HG03175 (cell line): ENCODE measurements around the gene RNF180.
"Not testable (repeated sequence)": the region's sequence is repeated elsewhere in the genome, so short reads cannot be mapped to it uniquely, and the experiment has no call there.

Source experiments
- ATAC-seq: cut with Tn5 transposase; IDR thresholded peaks from one replicate; pipeline ENCODE4 v1.9.1; 2021; ENCODE audit warnings: mild to moderate bottlenecking, moderate library complexity; ENCODE audit not compliant: unreplicated experiment

The RNF180 gene

GRCh38 chr5:64180661-64181343, 15.2 kb downstream of the RNF180 start:
- no peak for ATAC-seq

DNA sequence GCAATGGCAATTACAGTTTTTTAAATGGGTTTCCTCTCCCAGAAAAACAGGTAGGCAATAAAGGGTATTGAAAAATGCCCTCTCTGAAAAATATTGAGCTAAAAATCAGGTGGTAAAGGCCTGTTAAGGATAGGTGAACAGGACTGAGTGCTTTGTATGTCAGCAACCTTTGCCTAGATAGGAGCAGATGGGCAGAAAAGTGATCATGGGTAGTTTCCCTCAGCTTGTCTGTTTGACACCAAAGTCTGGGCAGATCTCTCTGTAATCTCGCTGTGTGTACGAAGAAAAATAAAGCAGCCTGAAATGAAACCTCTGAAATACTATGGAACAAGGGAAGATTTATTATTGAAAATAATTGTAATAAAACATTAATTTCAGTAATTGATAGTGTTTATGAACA, 15.8 kb downstream of the RNF180 start:
- ATAC-seq = no peak

DNA sequence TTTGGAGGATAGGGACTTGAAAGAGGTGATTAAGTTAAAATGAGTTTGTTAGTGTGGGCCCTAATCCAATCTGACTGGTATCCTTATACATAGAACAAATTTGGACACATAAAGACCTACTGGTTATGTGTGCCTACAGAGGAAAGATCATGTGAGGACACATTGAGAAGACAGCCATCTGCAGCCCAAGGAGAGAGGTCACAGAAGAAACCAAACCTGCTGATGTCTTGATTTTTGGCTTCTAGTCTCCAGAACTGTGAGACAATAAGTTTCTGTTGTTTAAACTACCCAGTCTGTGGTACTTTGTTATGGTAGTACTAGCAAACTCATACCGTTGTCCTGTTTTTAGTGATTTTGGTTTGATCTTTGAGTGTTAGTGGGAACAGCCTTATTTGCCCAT, 18.3 kb downstream of the RNF180 start:
- ATAC-seq = no peak

- ATAC-seq = no peak
Observed at GRCh38 chr5:64184832-64185231, 19.2 kb downstream of the RNF180 start.

DNA sequence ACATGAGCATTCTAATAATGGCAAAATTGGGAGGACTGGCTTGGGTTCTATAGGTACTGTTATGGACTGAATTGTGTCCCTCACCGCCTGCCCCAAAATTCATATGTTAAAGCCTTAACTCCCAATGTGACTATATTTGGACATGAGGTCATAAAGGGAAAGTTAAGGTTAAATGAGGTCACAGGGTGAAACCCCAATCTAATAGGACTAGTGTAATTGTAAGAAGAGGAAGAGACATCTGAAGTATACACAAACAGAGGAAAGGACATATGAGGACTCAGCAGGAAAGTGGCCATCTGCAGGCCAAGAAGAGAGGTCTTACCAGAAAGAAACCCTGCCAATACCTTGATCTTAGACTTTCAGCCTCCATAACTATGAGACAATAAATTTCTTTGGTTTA, 23.1 kb downstream of the RNF180 start:
- no peak for ATAC-seq

DNA sequence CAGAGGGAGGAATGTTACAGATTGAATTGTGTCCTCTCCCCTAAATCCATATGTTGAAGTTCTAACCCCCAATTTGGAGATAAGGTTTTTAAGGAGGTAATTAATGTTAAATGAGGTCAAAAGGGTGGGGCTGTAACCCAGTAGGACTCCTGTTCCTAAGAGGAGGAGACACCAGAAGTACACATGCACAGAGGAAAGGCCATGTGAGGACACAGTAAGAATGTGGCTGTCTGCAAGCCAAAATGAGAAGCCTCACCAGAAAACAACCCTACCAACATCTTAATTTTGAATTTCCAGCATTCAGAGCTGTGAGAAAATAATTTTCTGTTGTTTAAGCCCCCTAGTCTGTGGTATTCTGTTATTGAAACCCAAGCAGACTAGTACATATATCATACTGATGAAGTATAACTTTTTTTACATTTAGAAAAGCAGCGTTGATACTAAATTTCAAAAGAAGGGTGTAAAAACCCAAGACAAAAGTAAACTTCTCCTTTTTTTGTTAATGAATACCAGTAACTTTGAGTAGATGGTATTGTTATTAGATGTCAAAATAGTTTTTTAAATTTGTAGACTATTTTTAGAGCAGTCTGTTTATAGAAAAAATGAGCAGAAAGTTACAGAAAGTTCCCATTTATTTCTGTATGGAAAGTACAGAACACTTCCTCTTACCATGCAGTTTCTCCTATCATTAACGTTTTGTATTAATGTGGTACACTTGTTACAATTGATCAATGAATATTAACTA, 25.1 kb downstream of the RNF180 start:
- peak; percentile 65 for ATAC-seq

DNA sequence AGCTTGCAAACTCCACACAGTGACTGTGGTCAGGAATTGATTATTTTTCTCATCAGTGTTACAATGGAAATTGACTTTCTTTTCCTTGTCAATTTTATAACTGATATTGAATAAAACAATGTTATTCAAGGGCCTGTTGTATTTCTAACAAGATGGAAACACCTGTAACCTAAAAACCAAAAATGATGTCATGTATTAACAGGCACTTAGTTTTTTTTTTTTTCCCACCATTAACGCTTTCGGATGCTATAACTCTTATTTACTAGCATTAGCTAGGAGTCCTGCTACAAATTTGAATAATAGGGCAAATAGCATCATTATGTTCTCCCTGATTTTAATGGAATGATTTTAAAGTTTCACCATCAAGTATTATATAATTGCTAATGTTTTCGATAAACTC, 30.3 kb downstream of the RNF180 start:
- ATAC-seq = no peak

- no peak for ATAC-seq
Observed at GRCh38 chr5:64199425-64199824, 33.8 kb downstream of the RNF180 start.

DNA sequence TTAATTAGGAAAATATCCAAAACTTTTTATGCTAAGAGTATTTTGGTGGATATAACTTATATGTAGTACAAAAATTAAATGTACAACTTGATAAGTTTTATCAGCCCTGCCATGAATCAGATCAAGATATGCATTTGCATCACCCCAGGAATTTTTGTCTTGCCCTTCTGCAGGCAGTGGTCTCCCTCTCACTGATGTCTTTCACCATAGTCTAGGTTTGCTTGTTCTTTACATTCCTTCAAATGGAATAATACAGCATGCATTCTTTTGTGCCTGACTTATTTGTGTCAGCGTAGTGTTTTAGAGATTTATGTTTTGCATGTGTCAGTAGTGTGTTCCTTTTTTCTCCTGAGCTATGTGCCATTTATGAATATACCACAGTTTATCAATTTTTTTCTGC, 36.4 kb downstream of the RNF180 start:
- no peak for ATAC-seq

GRCh38 chr5:64206653-64207052, 41.0 kb downstream of the RNF180 start:
- no peak for ATAC-seq

GRCh38 chr5:64207978-64208377, 42.3 kb downstream of the RNF180 start:
- no peak for ATAC-seq

DNA sequence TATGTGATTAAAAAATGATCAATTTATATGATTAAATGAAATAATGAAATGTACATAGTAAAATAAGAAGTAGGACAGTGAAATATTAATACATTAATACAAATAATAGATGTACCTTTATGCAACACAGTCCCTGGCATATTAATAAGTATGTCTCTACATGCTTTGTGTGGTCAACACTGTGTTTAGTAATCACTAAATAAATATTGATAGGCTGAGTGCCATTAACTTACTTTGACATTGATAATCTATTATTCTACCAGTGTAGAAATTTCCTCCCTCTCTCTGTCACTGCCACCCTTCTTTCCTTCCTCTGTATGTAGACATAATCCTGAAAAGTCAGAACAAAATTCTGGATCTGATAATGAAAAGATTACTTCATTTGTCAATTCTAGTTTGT, 43.7 kb downstream of the RNF180 start:
- no peak for ATAC-seq

GRCh38 chr5:64210866-64211265, 45.2 kb downstream of the RNF180 start:
- ATAC-seq = no peak

DNA sequence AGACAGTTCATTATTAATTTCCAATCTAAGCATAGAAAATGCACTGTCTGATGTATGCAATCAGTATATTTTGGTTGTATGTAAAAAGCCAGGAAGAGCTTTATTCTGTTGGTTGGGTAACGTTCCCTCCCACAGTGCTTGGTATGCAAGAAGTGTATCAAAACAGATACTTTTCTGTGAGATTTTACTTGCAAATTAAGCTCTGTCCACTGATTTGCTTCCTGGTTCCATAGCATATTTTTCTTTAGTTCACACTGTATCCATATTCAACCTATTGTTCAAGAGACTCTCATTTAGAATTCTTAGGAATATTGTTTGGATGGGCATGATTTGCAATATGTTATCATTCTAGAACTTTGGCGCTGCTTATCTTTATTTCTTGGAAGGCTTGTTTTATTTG, 47.4 kb downstream of the RNF180 start:
- no peak for ATAC-seq

GRCh38 chr5:64213531-64213930, 47.9 kb downstream of the RNF180 start:
- ATAC-seq = no peak

- ATAC-seq = no peak
Observed at GRCh38 chr5:64214132-64214531, 48.5 kb downstream of the RNF180 start.

- ATAC-seq = no peak
Observed at GRCh38 chr5:64221911-64222310, 56.3 kb downstream of the RNF180 start.

- not testable (repeated sequence) for ATAC-seq
Observed at GRCh38 chr5:64225286-64225981, 59.8 kb downstream of the RNF180 start.

GRCh38 chr5:64227131-64227537, 61.5 kb downstream of the RNF180 start:
- ATAC-seq = not testable (repeated sequence)

DNA sequence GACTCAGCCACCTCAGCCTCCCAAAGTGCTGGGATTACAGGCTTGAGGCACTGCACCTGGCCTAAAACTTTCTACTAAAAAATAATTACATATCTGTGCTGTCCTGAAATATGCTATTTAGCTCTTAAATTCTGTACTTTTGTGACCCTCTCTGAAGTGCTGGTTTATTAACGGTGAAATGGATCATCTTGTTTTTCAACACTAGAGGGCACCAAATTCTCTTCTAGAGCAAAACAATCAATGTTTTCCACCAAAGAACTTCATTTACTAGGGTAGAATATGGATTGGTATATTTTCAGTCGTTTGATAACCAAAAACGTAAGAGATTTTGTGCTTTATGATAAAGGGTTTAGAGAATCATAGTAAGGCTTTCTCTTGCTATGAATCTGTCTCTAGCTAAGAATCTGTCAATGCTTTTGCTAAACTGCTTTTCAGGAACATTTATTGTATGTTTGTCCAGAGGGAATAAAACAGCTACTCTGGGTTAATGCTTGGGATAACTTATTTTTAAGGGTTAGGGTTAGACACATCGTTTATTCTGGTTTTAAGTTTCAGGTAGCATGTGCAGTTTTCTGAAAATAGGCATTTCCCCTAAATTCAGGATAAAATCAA, 63.6 kb downstream of the RNF180 start:
- ATAC-seq = peak; percentile 74

GRCh38 chr5:64260756-64261155, 95.1 kb downstream of the RNF180 start:
- no peak for ATAC-seq

DNA sequence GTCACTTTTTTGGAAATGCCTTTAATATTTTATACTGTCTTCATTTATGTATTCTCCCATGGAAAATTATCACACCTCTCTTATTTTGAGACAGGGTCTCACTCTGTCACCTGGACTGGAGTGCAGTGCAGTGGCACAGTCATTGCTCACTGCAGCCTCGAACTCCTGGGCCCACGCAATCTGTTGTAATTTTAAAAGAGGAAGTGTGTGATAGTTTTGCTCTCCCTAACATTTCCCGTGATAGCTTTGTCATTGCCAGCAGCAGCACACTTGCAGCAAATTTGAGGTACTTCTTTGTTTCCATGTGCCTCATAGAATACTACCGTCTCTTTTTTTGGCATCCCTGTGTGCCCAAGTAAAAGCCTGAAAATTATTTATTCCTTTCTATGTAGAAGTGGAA, 103.5 kb downstream of the RNF180 start:
- no peak for ATAC-seq
